ENCODE results near the gene SUPT20HL1.

The SUPT20HL1 gene

DNA sequence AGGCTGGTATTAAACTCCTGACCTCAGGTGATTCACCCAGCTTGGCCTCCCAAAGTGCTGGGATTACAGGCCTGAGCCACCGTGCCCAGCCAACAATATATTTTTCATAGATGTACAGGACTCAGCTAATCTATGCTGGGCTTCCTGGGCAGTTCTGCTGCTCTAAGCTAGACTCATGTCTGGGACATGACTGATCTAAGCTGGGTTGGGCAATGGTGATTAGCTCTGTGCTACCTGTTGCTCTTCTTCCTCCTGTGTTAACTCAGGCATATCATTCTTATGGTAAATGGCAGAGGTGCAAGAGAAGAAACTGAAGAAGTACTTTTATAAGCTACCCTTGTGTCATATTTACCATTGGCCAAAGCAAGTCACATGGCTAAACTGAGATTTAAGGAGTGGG is 35.2 kb upstream of the SUPT20HL1 start:
- DNase-seq (ENCODE audit: low read depth): no peak
- no peak overlapping the region for H3K4me3 ChIP-seq (ENCODE audit: low read length)
- TF ChIP-seq, protein P1, sequence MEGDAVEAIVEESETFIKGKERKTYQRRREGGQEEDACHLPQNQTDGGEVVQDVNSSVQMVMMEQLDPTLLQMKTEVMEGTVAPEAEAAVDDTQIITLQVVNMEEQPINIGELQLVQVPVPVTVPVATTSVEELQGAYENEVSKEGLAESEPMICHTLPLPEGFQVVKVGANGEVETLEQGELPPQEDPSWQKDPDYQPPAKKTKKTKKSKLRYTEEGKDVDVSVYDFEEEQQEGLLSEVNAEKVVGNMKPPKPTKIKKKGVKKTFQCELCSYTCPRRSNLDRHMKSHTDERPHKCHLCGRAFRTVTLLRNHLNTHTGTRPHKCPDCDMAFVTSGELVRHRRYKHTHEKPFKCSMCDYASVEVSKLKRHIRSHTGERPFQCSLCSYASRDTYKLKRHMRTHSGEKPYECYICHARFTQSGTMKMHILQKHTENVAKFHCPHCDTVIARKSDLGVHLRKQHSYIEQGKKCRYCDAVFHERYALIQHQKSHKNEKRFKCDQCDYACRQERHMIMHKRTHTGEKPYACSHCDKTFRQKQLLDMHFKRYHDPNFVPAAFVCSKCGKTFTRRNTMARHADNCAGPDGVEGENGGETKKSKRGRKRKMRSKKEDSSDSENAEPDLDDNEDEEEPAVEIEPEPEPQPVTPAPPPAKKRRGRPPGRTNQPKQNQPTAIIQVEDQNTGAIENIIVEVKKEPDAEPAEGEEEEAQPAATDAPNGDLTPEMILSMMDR (conservative IDR thresholded peaks at IDR 0.05; ENCODE audit: low read length): no peak

DNA sequence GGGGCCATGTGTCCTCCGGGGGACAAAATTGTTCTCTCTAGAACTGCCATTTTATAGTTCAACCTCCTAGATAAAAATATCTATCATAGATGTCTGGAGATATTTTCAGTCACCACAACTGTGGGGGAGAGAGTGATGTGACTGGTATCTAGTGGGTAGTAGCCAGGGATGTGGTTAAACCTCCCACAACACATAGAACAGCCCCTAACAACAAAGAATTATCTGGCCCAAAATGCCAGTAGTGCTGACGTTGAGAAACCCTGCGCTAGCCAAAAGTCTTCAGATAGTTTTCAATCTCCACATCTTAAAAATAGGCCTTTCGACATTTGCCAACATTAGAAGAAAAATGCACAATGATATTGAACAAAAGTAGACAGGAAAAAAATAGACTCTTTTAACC is 27.6 kb upstream of the SUPT20HL1 start:
- no peak for DNase-seq (ENCODE audit: low read depth)

DNA sequence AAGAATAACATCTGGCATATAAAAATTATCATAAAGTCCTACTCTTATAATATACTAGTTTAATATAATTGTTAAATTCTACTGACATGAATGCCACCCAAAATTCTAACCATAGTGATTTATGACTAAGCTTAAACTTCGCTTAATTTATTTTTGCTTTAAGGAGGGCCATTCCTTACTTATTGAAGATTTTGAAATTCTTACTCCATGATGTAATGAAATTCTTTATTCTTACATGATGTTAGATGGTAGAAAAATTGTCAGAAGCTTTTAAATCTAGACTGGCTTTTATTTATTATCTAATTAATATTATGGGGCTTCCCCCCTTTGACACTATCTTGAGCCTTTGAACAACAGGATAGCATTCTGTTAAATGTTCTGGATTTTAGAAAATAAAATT is 27.1 kb upstream of the SUPT20HL1 start:
- H3K4me3 ChIP-seq (ENCODE audit: low read length): no peak overlapping the region
- DNase-seq (ENCODE audit: low read depth): no peak
- TF ChIP-seq, protein P1 (conservative IDR thresholded peaks at IDR 0.05; ENCODE audit: low read length): no peak

More for the DNA sequence above, 27.6 kb upstream of the SUPT20HL1 start:
- TF ChIP-seq, protein P1 (conservative IDR thresholded peaks at IDR 0.05; ENCODE audit: low read length): no peak
- no peak overlapping the region for H3K4me3 ChIP-seq (ENCODE audit: low read length)

DNA sequence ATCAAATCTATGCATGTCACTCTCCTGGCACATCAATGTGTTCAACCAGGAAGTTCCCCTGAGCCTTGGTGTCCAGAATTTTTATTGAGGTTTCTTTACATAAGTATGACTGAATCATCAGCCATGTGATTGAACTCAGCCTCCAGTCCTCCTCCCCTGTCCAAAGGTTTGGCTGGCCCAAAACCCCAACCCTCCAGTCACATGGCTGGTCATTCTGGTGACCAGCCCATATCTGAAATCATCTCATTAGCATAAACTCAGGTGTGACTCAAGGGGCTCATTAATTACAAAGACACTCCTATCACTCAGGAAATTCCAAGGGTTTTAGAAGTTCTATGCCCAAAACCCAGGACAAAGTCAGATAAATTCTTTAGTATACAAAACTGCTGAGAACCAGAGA is 26.0 kb upstream of the SUPT20HL1 start:
- TF ChIP-seq, protein P1 (conservative IDR thresholded peaks at IDR 0.05; ENCODE audit: low read length): no peak
- DNase-seq (ENCODE audit: low read depth): no peak
- no peak overlapping the region for H3K4me3 ChIP-seq (ENCODE audit: low read length)

DNA sequence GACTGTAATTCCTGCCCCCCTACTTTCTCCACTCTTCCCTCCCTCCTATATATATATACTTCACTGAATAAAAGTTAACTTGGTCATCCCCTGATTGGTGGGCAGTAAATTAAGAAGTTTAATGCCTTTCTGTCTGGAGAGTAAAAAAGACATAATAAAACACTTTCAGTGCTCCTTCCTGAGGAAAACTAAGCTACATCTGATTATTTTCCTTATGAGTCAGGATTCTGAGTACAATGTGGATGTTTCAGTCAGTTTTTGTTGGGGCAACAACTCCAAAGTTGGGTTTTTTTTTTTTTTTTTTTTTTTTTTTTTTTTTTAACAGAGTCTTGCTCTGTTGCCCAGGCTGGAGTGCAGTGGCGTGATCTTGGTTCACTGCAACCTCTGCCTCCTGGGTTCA is 24.6 kb upstream of the SUPT20HL1 start:
- TF ChIP-seq, protein P1 (conservative IDR thresholded peaks at IDR 0.05; ENCODE audit: low read length): no peak
- no peak overlapping the region for H3K4me3 ChIP-seq (ENCODE audit: low read length)
- DNase-seq (ENCODE audit: low read depth): no peak

DNA sequence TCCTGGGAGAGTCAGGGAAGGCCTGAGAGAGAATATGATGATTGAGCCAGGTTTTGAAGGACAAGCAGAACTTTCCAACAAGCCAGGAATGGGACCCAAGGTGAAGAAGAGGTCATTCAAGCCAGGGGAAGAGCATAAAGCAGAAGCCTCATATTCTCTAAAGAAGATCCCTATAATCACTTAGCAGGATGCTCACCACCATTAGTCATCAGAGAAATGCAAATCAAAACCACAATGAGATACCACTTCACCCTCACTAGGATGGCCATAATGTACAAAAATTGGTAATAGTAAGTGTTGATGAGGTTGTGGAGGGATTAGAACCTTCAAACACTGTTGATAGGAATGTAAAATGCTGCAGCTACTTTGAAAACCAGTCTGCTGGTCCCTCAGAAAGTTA is 20.5 kb upstream of the SUPT20HL1 start:
- DNase-seq (ENCODE audit: low read depth): no peak
- no peak overlapping the region for H3K4me3 ChIP-seq (ENCODE audit: low read length)
- TF ChIP-seq, protein P1 (conservative IDR thresholded peaks at IDR 0.05; ENCODE audit: low read length): no peak

DNA sequence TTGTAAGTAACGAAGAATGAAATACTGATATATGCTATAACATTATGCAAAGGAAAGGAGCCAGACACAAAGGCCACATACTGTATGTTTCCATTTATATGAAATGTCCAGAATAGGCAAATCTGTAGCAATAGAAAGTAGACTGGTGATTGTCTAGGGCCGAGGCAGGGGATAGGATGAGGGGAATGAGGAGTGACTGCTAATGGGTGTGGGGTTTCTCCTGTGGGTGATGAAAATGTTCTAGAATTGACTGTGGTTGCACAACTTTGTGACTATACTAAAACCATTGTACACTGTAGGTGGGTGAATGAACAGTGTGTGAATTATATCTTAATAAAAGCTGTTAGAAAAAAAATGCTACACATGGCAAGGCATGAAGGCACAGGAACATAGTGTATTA is 19.9 kb upstream of the SUPT20HL1 start:
- no peak for DNase-seq (ENCODE audit: low read depth)
- no peak overlapping the region for H3K4me3 ChIP-seq (ENCODE audit: low read length)
- TF ChIP-seq, protein P1 (conservative IDR thresholded peaks at IDR 0.05; ENCODE audit: low read length): no peak

Data from AG10803 (cell line).